Renal pelvis (tissue), 4 donors: ENCODE data around the gene OR13A1. TPM values are rescaled to one million over a fixed set of nuclear protein-coding genes. Genes with fewer than 3 reads are reported as not detected.
"Not testable (repeated sequence)": the region's sequence is repeated elsewhere in the genome, so short reads cannot be mapped to it uniquely, and the experiment has no call there.

Experiments
- DNase-seq: peaks from one replicate; pipeline ENCODE4 v3.0.0-alpha.2; 2013
- polyA plus RNA-seq, 3 donors: library from polyadenylated mRNA; unstranded; fragments of 120-200 nt; gene quantifications; one replicate each; pipeline ENCODE4 v1.2.1, GENCODE V29; 2013; ENCODE audit not compliant: insufficient read length in 3 of 3

The OR13A1 gene
- polyA plus RNA-seq, 3 donors: 0.07 to 0.10 TPM; not detected in 1

DNA sequence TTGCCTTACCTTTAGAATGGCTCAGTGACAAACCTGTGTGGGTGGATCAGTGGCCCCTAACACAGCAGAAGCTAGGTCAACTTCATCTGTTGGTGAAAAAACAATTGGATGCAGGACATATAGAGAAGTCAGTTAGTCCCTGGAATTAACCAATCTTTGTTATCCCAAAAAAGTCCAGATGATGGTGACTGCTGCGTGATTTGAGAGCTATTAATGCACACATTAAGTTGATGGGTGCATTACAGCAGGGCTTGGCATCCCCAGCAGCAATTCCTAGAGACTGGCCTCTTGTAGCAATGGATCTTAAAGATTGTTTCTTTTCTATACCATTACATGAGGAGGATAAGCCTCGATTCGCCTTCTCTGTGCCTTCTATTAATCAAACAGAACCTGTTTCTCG, 33.3 kb downstream of the OR13A1 start:
- DNase-seq: no peak

DNA sequence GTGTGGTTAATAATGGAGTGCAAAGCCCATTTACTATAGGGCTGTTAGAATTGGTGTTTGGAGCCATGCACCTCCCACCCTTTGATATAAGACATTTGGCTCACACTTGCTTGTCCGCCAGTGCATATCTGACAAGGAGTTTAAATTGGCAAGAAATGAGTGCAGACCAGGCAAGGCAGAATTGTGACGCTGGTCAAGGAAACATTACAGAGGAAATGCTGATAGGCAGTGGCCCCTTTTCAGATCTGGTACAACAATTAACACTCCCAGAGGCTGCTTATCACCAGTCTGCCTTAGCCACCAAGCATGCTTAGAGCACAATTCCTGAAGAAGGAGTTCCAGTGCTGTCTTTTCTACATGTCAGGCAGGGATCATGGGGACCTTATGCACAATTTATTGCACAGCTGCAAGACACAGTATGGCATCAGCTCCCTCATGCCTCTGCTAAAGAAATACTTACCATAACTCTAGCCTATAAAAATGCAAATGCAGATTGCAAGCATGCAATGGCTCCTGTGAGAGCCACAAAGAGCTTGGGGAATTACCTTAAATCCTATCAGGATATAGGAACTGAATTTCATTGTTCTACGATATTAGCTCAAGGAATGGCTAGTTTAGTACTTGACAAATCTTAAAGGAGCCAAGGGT, 35.2 kb downstream of the OR13A1 start:
- peak; percentile 16 for DNase-seq

GRCh38 chr10:45279682-45280081, 35.7 kb downstream of the OR13A1 start:
- no peak for DNase-seq

- no peak for DNase-seq
Observed at GRCh38 chr10:45278860-45279498, 36.4 kb downstream of the OR13A1 start.

DNA sequence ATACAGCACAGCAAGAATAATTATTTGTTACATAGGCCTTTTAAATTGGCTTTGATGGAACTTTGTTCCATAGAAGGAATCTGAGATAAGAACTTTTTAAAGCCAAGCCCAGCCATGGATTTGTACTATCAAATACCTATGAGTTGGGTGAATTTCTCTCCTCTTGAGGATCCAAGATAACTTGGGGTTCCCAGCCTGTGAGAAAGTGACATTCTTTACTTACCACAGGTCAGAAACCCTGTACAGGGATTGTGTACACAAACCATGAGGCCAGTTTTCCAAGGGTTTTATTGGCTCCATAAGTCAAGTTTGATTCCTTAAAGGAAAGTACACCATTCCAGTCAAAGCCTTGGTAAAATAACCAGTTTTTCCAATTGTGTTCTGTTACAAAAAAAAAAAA, 39.3 kb downstream of the OR13A1 start:
- not testable (repeated sequence) for DNase-seq

DNA sequence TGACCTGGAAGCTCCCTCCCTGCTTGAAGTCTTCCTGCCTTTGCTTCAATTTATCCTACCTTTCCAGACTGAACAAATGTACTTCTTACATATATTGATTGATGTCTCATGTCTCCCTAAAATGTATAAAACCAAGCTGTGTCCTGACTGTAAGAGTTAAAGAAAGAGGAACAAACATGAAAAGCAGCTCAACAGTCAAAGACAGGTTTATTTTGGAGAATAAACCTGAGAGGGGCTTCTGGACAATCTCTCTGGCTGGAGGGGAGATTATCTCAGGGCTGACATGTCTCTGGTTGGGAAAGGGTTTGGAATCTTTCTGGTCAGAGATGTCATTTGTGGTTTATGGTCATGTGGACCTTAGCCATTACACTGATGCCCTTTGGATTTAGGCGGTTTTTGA, 41.0 kb downstream of the OR13A1 start:
- DNase-seq: no peak

DNA sequence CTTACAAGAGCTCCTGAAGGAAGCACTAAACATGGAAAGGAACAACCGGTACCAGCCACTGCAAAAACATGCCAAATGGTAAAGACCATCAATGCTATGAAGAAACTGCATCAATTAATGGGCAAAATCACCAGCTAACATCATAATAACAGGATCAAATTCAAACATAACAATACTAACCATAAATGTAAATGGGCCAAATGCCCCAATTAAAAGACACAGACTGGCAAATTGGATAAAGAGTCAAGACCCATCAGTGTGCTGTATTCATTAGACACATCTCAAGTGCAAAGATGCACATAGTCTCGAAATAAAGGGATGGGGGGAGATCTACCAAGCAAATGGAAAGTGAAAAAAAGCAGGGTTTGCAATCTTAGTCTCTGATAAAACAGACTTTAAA, 47.6 kb downstream of the OR13A1 start:
- not testable (repeated sequence) for DNase-seq

DNA sequence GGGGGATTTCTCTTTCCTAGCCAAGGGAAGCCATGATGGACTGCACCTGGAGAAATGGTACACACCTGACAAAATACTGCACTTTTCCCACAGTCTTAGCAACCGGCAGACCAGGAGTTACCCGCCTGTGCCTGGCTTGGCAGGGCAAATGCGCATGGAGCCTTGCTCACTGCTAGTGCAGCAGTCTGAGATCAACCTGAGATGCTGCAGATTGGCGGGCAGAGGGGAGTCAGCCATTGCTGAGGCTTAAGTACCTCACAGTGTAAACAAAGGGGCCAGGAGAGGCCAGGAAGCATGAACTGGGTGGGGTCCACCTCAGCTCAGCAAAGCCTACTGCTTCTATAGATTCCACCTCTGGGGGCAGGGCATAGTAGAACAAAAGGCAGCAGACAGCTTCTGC, 49.4 kb downstream of the OR13A1 start:
- no peak for DNase-seq

- no peak for DNase-seq
Observed at GRCh38 chr10:45261946-45262345, 53.5 kb downstream of the OR13A1 start.

DNA sequence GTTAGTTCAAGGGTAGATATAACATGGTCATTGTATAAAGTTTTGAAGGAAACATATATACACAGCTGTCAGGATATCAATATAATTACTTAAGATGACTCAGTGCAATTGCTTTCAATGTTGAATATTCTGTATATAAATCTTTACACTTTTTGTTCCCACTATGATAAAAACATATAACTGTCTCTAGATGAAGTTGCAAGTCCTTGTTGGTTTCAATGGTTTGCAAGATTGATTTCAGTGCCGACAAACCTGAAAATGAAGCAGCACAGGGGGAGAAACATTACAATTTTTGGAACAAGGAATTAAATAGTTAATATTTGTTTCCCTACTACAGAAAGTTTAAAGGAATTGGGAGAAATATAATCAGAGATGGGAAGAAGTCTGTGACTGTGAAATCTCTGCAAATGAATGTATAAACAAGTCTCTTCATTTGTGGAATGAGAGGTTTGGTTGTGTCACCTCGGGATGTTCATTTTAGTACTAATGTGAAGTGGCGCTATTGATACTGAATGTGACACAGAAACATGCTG, 54.1 kb downstream of the OR13A1 start:
- DNase-seq: no peak

- DNase-seq: not testable (repeated sequence)
Observed at GRCh38 chr10:45260635-45261034, 54.8 kb downstream of the OR13A1 start.

- not testable (repeated sequence) for DNase-seq
Observed at GRCh38 chr10:45259786-45260495, 55.5 kb downstream of the OR13A1 start.

DNA sequence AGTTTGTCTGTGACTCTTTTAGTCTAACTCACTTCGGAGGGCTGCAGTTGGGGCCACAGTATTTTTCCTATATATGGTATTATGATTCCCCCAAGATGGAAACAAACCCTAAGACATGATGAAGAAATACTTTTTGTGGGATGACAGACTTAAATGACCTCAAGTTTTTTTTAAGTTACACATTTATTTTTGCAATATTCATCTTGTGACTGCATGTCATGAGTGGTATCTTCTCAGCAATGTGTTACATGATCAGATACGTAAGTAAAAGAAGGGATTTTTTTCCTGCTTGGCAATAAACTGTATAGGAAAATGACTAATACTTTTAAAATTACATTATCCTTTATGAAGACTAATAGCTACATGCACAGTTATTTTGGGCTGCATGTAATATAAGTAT, 57.8 kb downstream of the OR13A1 start:
- no peak for DNase-seq

DNA sequence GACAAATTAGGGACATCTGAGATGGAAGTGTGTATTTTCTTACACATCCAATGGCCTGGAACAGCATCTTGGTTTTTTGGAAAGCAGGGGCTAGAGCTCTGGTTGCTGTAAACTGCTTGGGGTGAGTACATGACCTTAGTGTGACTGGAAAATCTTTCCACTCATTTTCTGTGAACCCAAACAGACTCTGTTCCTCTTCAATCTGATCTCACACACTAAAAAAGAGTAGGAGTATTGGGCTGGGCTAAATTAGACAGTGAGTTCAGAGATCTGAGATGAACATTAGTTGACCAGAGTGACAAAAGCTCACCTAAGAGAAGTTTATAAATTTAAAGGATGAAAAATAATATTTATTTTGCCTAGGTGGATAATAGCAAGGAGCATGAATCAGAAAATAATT, 59.2 kb downstream of the OR13A1 start:
- no peak for DNase-seq

DNA sequence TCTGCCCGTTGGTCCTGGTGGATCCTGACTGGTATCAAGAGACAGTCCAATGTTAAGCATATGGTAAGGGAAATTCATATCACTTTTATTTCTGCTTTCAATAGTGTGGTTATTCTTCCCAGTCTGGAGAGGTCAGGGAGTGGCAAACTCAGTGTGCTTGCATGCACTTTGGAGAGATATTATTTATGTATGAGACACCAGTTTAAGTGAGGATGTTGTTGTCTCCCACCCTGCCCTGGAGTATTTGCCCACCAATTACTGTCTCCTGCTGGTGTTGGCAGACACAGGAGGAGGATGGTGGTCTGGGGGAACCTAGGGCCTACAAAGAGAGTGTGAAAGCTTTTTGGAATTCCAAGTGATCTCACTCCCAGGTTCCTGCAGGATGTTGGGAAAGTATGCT, 59.7 kb downstream of the OR13A1 start:
- DNase-seq: no peak

DNA sequence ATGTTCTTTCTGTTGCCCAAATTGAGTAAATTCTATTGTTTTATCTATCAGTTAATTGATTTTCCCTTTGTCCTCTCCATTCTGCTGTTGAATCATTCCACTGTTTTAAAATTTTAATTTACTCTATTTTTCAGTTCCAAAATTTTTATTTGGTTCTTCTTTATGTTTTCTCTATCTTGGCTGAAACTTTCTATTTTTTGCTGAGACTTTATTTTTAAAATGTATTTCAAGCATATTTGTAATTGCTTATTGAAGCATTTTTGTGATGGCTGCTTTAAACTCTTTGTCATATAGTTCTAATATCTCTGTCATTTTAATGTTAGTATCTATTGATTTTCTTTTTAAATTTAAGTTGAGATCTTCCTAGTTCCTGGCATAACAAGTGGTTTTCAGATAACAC, 60.5 kb downstream of the OR13A1 start:
- DNase-seq: no peak

GRCh38 chr10:45253183-45253914, 62.1 kb downstream of the OR13A1 start:
- no peak for DNase-seq

Other genes with a start within 250 kb of the OR13A1 start
- gene ALOX5, start 58.6 kb upstream of the OR13A1 start, polyA plus RNA-seq: 1 to 10 TPM; 2.5 to 6.4 (median 4.9) TPM